GM18505 (cell line): ENCODE results near the gene CHCHD6.

ENCODE experiments used
- ATAC-seq: cut with Tn5 transposase; IDR thresholded peaks from one replicate; pipeline ENCODE4 v1.9.1; 2021; ENCODE audit not compliant: unreplicated experiment
- POLR2A ChIP-seq: IDR thresholded peaks from 4 replicates; pipeline ENCODE4 v1.6.1; 2011; ENCODE audit warnings: borderline replicate concordance; ENCODE audit not compliant: insufficient read depth, insufficient read length; ENCODE audit errors: extremely low read depth

Gene CHCHD6

DNA sequence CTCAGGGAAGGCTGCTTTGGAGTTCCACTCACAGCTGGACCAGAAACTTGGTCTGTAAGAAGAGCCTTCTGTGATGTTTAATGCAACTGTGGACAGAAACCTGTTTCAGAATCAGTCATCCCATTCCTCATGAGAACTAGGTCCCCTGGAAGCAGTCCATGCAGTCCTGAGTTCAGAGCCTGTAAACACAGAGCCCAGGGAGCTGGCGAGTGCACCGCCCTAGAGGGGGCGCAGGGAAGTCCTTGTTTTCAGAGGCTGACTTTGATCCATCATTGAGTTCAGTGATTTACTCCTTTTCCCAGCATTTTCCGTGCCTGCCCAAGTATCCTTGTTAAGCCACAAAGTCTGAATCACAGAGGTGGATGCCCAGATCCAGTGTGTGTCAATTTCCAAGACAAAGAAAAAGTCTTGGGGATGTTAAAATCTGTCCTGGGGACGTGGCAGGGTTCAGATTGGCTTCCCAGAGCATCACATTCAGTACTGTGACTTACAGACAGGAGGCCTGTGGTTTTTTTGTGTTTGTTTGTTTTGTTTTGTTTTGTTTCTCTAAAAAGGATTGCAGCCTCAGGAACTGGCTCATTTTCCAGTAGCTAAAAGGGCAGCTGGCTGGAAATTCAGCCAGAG is 39.3 kb upstream of the CHCHD6 start:
- TF ChIP-seq POLR2A: no peak
- ATAC-seq: no peak

DNA sequence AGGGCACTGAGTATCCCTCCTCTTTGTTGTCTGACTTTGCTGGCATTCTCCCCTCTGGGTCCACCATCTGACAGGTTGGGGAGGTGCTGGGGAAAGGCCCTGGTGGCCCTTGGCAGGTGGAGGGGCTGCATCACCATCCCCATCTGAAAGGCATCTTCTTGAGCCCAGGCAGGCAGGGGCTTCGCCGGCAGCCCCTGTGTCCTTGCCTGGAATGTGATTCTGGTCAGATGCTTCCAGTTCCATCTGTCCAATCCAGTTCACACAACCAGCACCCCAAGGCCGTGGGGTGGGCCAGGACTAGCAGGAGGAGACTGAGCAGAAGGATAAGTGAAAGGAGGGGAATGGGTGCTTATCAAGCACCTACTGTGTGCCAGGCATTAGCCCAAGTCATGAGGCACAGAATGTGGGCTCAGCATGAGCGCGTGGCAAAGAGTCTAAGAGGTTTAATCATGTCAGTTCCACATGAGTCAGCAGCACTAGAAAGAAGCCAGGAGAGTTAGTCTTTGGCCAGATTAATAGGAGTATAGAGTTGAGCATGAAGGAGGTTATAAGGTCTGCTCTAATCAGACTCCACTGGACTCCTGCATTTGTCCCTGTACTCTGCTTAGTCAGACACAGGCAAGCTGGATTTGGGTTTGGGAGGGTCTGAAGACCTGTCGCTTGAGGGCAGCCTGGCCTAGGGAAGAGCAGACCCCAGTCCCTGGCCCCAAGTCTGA is 38.7 kb upstream of the CHCHD6 start:
- TF ChIP-seq POLR2A: no peak
- ATAC-seq: no peak

DNA sequence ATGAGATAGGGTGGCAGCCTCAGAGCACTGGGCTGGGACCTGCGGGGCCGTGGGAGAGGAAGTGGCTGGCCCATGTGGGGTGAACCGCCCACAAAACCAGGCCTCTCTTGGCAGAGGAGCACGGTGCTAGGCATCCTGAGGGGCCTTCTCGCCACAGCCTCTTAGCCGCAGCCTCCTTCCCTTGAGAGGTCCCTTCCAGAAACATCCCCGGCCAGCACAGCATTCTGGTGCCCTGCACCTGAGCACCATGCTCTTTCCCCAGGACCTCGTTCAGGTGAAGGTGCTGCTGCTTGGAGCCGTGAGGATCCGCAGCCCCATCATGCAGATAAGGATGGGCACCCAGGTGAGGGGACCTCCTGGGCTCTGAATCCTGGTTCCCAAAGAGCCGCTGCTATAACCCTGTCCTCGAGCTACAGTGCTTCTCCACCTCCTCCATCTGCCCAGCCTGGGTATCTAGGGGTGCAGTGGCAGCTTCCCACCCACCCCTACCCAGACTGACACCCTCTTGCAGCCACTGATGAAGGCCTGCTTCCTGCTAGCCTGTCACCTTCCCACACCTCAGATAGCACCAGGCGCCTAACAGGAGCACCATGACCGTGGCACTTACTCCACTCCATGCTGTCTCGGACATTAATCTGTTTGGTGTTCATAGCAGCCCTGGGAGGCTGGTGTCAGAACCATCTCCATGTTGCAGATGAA is 37.9 kb upstream of the CHCHD6 start:
- TF ChIP-seq POLR2A: no peak
- ATAC-seq: no peak

DNA sequence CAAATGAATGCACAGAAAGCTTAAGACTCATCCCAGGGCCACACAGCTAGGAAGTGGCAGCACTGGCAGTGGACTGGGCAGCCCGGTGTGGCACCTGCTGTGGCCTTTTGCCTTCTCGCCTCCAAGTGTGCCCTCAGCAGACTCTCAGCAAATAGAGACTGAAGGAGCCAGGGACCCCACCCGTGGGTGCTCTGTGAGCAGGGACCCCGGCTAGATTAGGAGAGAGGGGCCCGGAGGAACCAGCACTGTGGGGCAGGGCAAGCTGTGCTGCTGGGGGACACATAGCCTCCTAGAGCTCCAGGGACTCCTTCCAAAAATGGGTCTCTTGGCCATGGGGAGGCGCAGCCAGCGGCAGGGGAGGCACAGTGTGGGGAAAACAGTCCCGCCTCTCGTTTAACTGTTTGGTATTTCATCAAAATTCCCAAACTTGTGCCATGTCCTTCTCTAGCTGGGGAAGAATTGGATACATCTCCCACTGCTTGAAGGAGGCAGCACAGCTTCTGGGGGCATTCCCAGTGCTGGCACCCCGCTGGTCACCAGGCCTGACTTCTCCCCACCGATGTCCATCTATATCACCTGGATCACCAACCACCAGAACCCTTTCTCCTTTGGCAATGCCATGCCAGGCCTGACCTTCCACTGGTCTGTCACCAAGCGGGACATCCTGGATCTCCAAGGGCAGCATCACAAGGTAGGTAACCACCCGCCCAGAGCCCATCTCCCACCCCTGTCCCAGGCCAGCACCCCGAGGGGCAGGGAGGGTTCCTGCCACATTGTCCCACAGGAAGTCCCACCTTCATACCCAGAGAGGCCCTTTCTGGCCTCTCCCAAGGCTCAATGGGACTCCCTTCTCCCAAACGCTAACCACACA is 37.1 kb upstream of the CHCHD6 start:
- ATAC-seq: no peak
- TF ChIP-seq POLR2A: no peak

DNA sequence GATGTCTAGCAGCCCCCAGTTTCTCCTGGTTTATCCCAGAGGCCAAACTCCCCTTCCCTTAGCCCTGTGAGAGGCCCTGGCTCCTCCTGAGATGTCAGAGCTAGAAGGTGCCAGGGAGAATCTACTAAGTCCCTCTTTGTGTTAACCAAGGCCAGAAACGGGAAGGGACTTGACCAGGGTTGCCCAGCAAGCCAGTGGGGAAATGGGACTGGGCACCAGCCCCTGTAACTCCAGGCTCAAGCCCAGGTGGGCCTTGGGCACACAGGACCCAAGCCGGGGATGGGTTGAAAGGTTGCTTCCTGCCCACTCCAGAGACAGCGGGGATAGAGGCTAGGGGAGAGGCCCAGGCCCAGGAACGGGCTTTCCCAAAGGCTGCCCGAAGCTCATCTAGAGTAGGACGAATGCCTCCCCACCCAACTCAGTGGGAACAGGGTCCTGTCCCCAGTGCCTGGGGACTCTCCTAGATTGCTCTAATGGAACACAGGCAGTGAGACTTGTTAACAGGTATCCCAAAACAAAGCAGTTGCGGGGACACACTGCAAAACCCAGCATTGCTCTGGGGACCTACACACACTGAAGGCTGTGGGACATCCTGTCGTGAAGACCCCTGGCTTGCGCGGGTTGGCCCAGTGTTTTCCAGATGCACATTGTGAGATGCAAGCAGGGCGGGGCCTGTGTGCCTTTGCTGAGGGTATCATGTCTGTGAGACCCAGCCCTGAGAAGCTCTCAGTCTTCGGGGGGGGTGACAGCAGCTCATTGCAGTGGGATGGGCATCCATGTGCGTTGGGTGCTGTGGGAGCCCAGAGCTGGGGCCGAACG is 36.2 kb upstream of the CHCHD6 start:
- ATAC-seq: no peak
- no peak for TF ChIP-seq POLR2A

DNA sequence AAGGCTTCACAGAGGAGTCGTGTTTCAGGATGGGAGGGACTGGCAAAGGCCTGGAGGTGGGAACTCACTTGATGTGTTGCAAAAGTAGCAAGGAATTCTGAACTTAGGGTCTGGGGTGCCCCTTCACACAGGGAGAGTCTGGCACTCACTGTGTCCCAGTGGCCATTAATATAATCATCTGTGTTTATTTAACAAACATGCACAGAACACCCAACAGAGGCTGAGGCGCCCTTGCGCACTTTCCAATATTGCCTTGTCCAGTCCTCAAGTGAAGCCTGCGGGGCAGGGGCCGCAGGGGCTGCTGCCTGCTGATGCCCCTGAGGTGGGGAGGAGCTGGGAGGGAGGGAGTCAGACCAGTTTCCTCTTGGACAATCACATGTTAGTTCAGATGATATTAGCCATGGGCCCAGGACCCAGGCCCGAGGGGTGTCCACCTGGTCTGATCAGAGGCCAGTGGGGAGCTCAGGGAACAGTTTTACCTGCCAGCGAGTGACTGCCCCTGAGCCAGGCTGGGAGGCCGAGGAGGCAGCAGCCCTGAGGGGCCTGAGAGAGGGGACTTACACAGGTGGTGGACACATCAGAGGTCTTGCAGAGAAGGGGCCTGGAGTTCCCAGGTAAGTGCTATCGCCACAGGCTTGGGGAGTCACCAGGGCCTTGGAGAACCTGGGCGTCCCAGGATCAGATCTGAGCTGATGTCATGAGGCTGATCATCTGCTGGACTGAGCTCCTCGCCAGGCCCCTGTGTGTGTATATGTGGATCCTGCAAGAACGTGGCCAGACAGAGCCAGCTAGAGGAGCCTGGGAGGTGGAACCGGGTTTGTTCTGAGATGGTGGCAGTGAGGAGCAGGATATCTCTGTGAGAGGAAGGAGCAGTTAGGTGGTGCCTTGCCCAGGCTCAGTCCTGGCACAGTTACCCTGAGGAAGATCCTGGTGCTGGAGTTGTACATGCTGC is 35.3 kb upstream of the CHCHD6 start:
- no peak for TF ChIP-seq POLR2A
- no peak for ATAC-seq

DNA sequence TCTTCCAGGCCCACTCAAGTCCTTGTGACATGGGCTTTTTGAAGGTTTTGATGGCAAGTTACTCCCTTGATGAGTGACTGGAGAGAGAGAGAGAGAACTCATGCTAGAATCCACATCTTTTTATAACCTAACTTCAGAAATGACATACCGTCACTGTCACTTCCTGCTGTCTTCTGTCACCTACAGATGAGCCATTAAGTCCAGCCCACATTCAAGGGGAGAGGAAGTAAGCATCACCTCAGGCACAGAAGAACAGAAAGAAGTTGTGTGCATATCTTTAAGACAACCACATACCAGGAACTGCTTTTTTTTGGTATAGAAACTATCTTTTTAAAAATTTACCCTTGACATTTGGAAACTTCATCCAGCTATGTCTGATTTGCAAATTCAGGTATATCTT is 32.5 kb upstream of the CHCHD6 start:
- no peak for TF ChIP-seq POLR2A
- no peak for ATAC-seq

DNA sequence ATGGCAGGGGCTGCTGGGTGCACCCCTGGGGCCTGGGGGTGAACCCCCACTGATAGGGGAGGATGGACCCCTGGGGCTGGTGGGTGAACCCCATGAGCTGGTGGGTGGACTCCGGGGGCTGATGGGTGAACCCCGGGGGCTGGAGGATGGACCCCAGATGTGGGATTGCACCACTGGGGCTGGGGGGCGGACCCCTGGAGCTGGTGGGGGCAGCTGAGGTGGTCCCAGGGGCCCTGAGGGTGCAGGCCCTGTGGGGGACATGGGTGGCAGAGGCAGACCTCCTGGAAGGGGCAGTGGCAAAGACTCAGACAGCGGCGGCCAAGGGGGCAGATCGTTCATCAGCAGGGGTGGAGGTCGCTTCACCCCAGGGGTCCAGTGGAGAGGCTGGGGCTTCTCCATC is 31.7 kb upstream of the CHCHD6 start:
- no peak for TF ChIP-seq POLR2A
- ATAC-seq: no peak

DNA sequence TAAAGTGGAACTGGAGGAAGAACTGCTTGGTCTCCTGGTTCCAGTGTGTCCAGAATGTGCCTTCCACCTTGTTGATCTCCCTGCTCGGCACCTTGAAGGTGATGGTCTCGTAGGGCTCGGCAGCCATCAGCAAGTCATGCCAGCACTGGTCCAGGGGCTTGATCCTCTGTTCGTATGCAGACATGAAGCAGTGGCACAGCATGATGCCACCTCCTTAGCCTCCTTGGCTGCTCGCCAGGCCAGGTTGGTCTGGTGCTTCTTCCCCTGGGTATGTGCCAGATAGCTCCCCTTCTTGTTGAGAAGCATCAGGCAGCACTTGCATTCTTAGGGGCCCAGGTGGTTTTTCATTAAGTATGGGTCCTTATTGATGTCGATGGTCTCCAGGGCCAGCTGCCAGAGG is 31.3 kb upstream of the CHCHD6 start:
- ATAC-seq: no peak
- TF ChIP-seq POLR2A: no peak

DNA sequence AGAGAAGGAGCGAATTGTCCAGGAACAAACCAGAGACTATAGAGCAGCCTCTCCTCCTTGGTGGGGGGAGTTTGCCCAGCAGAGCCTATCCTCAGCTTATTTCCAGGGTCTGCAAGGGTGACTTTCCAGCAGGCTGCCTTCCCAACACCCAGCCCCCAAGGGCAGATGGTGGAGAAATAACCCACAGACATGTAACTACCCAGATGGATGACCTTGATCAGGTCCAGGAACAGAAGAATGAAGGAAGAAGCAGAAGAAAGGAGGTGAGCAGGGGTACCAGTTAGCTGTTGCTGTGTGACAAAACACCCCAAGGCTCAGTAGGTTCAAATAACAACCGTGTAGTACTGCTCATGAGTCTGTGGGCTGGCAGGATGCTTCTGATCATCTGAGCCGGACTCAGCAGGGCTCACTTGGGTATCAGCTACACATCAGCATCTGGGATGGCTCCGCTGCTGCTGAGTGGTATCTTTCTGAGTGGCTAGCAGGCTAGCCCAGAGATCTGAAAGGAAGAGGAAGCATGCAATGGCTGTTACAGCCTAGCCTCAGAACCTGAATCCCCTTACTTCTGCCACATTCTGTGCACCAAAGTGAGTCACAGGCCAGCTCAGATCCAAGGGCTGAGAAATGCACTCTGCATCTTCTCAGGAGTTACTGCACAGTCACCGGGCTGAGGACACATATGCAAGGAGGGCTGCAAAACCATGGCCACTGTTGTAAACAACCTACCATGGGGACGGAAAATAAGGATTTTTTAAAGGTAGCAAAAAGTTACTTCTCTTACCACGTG is 26.9 kb upstream of the CHCHD6 start:
- no peak for TF ChIP-seq POLR2A
- ATAC-seq: no peak
